ENCODE data around the gene TRPV6.

TRPV6 gene

GRCh38 chr7:142870147-142870559 lies 15.4 kb downstream of the TRPV6 start:
- TF ChIP-seq CTCF (IDR thresholded peaks at IDR 0.05), result no peak

- TF ChIP-seq CTCF (IDR thresholded peaks at IDR 0.05), result no peak
Observed at GRCh38 chr7:142869434-142869833, 16.1 kb downstream of the TRPV6 start.

GRCh38 chr7:142868986-142869415 lies 16.5 kb downstream of the TRPV6 start:
- no peak for TF ChIP-seq CTCF (IDR thresholded peaks at IDR 0.05)

DNA sequence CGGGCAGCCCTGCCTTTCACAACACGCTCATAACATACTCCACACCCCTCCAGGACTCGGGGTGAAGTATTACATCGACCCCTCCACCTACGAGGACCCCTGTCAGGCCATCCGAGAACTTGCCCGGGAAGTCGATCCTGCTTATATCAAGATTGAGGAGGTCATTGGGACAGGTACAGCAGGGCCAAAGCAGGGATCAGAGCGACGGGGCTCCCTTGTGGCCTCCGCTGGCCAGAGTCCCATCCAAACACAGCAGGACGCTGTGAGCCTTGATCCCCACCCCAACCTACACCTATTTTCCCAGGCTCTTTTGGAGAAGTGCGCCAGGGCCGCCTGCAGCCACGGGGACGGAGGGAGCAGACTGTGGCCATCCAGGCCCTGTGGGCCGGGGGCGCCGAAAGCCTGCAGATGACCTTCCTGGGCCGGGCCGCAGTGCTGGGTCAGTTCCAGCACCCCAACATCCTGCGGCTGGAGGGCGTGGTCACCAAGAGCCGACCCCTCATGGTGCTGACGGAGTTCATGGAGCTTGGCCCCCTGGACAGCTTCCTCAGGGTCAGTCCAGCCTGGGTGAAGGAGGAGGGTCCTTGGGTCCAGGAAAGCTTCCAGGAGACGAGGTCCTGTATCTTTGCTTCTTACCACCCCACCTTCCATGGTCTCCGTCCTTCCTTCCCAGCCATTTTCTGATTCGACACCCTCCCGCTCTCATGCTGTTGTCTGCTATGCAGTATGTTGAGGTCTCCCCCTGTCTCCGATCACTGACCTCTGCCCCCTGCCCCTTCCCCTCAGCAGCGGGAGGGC lies 17.2 kb downstream of the TRPV6 start:
- no peak for TF ChIP-seq CTCF (IDR thresholded peaks at IDR 0.05)

GRCh38 chr7:142867398-142868187 lies 18.0 kb downstream of the TRPV6 start:
- no peak for TF ChIP-seq CTCF (IDR thresholded peaks at IDR 0.05)

GRCh38 chr7:142867097-142867378 lies 18.5 kb downstream of the TRPV6 start:
- TF ChIP-seq CTCF (IDR thresholded peaks at IDR 0.05), result no peak

GRCh38 chr7:142866361-142867096 lies 19.0 kb downstream of the TRPV6 start:
- TF ChIP-seq CTCF (IDR thresholded peaks at IDR 0.05), result peak; percentile 85

Data from LNCAP (cell line).